Panc1 (cell line): ENCODE measurements around the gene SMTNL2.

Experiments used
- CTCF ChIP-seq: fragments of 450-650 bp; IDR thresholded peaks from 2 replicates; pipeline ENCODE4 v1.5.1; 2017; ENCODE audit warnings: mild to moderate bottlenecking
- POLR2AphosphoS5 ChIP-seq: IDR thresholded peaks from 2 replicates; pipeline ENCODE4 v1.6.1; 2012; ENCODE audit warnings: mild to moderate bottlenecking, low read depth, low read length, moderate library complexity
- SIN3A ChIP-seq: IDR thresholded peaks from 2 replicates; pipeline ENCODE4 v1.6.1; 2012; ENCODE audit warnings: low read depth, mild to moderate bottlenecking, low read length, moderate library complexity, borderline replicate concordance; ENCODE audit not compliant: insufficient read depth

GRCh38 chr17:4544951-4545216 is 39.4 kb upstream of the SMTNL2 start:
- no peak for TF ChIP-seq CTCF
- no peak for TF ChIP-seq POLR2AphosphoS5
- TF ChIP-seq SIN3A, result no peak
